ENCODE data around the gene AKAP8L.

AKAP8L gene

DNA sequence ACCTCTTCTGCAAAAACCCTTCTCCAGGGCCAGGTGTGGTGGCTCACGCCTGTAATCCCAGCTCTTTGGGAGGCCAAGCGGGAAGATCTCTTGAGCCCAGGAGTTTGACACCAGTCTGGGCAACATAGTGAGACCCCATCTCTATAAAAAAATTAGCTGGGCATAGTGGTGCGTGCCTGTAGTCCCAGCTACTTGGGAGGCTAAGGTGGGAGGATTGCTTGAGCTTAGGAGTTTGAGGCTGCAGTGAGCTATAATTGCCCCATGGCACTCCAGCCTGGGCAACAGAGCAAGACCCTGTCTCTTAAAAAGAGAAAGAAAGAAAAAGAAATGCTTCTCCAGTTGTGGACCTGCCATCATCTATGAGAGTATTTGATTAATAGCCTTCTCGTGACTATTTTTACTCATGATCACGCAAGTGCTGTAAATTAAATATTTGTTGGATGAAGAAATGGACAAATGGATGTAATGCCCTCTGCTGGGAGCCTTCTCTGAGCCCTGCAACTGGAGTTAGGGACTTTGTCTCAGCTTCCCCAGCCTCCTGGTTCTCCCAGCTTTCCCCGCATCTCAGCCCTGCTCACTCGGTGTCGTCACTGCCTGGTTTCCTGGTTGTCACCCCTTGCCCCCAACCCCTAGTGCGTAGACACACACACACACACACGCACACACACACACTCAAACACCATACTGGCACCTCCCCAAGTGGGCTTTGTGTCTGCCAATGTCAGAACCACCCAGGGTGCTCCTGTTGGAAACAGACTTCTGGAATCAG is 18.8 kb upstream of the AKAP8L start:
- no peak for TF ChIP-seq EZH2phosphoT487 (IDR thresholded peaks at IDR 0.05; ENCODE audit: borderline replicate concordance)
- TF ChIP-seq, protein P1, sequence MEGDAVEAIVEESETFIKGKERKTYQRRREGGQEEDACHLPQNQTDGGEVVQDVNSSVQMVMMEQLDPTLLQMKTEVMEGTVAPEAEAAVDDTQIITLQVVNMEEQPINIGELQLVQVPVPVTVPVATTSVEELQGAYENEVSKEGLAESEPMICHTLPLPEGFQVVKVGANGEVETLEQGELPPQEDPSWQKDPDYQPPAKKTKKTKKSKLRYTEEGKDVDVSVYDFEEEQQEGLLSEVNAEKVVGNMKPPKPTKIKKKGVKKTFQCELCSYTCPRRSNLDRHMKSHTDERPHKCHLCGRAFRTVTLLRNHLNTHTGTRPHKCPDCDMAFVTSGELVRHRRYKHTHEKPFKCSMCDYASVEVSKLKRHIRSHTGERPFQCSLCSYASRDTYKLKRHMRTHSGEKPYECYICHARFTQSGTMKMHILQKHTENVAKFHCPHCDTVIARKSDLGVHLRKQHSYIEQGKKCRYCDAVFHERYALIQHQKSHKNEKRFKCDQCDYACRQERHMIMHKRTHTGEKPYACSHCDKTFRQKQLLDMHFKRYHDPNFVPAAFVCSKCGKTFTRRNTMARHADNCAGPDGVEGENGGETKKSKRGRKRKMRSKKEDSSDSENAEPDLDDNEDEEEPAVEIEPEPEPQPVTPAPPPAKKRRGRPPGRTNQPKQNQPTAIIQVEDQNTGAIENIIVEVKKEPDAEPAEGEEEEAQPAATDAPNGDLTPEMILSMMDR (conservative IDR thresholded peaks at IDR 0.05; ENCODE audit: low read length) = no peak
- Histone ChIP-seq H3K4me2 (ENCODE audit: low read depth, low read length, poor library complexity, severe bottlenecking) (no peak overlapping the region), H3K4me1 (ENCODE audit: insufficient read depth, low read length, poor library complexity, severe bottlenecking) (peaks cover 6% of the 10 kb centered on the region), H3K9me3 (ENCODE audit: insufficient read depth, low read depth, low read length) (no peaks in the 10 kb centered on the region), H4K20me1 (ENCODE audit: insufficient read depth, low read length, poor library complexity, severe bottlenecking) (no peaks in the 10 kb centered on the region), H3K27me3 (ENCODE audit: insufficient read depth, low read length, poor library complexity, severe bottlenecking) (no peaks in the 10 kb centered on the region), H3K9ac (ENCODE audit: low read depth, low read length, poor library complexity, severe bottlenecking) (no peak overlapping the region), H3K4me3 (ENCODE audit: low read length, poor library complexity, severe bottlenecking) (no peak overlapping the region), H2AFZ (ENCODE audit: low read length) (no peak overlapping the region), H3K9me2 (replicated peaks; ENCODE audit: low read depth, low read length) (no peaks in the 10 kb centered on the region), H3K36me3 (ENCODE audit: insufficient read depth, low read length) (no peaks in the 10 kb centered on the region), H3F3A (ENCODE audit: low read depth) (0 out of 2 replicates have a peak, but pooled peaks cover 3% of the 10 kb centered on the region), H3K79me2 (ENCODE audit: insufficient read depth, low read length) (no peaks in the 10 kb centered on the region)

DNA sequence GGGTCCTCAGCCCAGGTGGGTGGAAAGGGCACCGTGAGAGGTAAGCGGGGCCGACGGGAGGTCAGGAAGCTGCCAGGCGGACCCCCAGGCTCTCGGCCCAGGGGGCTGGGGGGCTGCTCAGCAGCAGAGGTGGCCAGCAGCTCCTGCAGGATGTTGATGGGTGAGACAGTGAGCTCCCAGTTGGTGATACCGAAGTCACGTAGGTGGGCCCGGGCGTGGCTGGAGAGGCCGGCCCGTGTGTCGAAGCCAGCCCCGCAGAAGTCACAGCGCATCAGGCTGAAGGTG is 18.0 kb upstream of the AKAP8L start:
- peaks cover 7% of the 10 kb centered on the region for H3K4me1 ChIP-seq (ENCODE audit: insufficient read depth, low read length, poor library complexity, severe bottlenecking)
- no peak overlapping the region for H3K9ac ChIP-seq (ENCODE audit: low read depth, low read length, poor library complexity, severe bottlenecking)
- H3F3A ChIP-seq (ENCODE audit: low read depth) = 0 out of 2 replicates have a peak, but pooled peaks cover 3% of the 10 kb centered on the region
- no peak overlapping the region for H2AFZ ChIP-seq (ENCODE audit: low read length)
- no peaks in the 10 kb centered on the region for H3K36me3 ChIP-seq (ENCODE audit: insufficient read depth, low read length)
- no peak overlapping the region for H3K4me2 ChIP-seq (ENCODE audit: low read depth, low read length, poor library complexity, severe bottlenecking)
- peaks cover 2% of the 10 kb centered on the region for H4K20me1 ChIP-seq (ENCODE audit: insufficient read depth, low read length, poor library complexity, severe bottlenecking)
- no peak overlapping the region for H3K4me3 ChIP-seq (ENCODE audit: low read length, poor library complexity, severe bottlenecking)
- H3K79me2 ChIP-seq (ENCODE audit: insufficient read depth, low read length) = peaks cover 5% of the 10 kb centered on the region
- no peaks in the 10 kb centered on the region for H3K9me3 ChIP-seq (ENCODE audit: insufficient read depth, low read depth, low read length)
- TF ChIP-seq, protein P1 (conservative IDR thresholded peaks at IDR 0.05; ENCODE audit: low read length) = no peak
- no peaks in the 10 kb centered on the region for H3K9me2 ChIP-seq (replicated peaks; ENCODE audit: low read depth, low read length)
- no peaks in the 10 kb centered on the region for H3K27me3 ChIP-seq (ENCODE audit: insufficient read depth, low read length, poor library complexity, severe bottlenecking)

DNA sequence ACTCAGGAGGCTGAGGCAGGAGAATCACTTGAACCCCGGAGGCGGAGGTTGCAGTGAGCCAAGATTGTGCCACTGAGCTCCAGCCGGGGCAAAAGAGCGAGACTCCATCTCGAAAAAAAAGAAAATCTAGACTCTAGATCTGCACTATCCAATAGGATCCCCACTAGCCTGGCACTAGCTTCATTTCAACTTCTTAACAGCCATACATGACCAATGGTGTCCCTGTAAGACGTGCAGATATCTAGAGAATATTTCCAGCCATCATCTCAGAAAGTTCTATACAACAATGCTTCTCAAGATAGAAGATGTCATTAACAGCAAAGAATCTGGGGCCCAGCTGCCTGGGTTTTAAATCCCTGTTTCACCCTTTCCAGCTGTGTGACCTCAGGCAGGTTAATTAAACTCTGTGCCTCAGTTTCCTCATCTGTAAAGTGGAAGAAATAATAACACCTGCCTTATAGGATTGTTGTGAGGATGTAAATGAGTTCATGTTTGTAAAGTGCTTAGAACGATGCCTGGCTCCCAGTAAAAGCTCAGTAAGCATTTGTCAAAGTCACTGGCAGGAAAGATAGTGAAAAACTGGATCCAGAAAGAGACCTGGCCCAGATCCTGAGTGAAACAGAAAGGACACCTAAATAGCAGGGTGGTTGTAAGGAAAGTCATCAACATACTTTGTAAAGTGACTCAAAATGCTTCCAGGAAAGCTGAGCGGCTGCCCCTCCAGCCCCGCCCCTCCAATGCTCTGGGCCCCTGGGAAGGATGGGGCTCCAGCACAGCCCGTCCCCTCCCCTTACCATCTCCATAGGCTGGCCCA is 17.4 kb upstream of the AKAP8L start:
- Histone ChIP-seq H3K4me2 (ENCODE audit: low read depth, low read length, poor library complexity, severe bottlenecking) (no peak overlapping the region), H2AFZ (ENCODE audit: low read length) (no peak overlapping the region)

More for the DNA sequence above, 17.4 kb upstream of the AKAP8L start:
- TF ChIP-seq, protein P1 (conservative IDR thresholded peaks at IDR 0.05; ENCODE audit: low read length) = no peak
- no peak for TF ChIP-seq EZH2phosphoT487 (IDR thresholded peaks at IDR 0.05; ENCODE audit: borderline replicate concordance)
- Histone ChIP-seq H3K9me2 (replicated peaks; ENCODE audit: low read depth, low read length) (no peaks in the 10 kb centered on the region), H3K79me2 (ENCODE audit: insufficient read depth, low read length) (peaks cover 11% of the 10 kb centered on the region), H3K4me1 (ENCODE audit: insufficient read depth, low read length, poor library complexity, severe bottlenecking) (peaks cover 12% of the 10 kb centered on the region), H3K27me3 (ENCODE audit: insufficient read depth, low read length, poor library complexity, severe bottlenecking) (no peaks in the 10 kb centered on the region), H3K9me3 (ENCODE audit: insufficient read depth, low read depth, low read length) (no peaks in the 10 kb centered on the region), H4K20me1 (ENCODE audit: insufficient read depth, low read length, poor library complexity, severe bottlenecking) (peaks cover 7% of the 10 kb centered on the region), H3K4me3 (ENCODE audit: low read length, poor library complexity, severe bottlenecking) (no peak overlapping the region), H3K36me3 (ENCODE audit: insufficient read depth, low read length) (no peaks in the 10 kb centered on the region), H3F3A (ENCODE audit: low read depth) (0 out of 2 replicates have a peak, but pooled peaks cover 3% of the 10 kb centered on the region), H3K9ac (ENCODE audit: low read depth, low read length, poor library complexity, severe bottlenecking) (no peak overlapping the region)

Measured in Loucy (cell line).